ENCODE data around the gene GAB1. TPM values are rescaled to one million over a fixed set of nuclear protein-coding genes. Genes with fewer than 3 reads are reported as not detected.

Gene GAB1
- total RNA-seq, 1 donor from 2014 or later: 64.8 TPM

DNA sequence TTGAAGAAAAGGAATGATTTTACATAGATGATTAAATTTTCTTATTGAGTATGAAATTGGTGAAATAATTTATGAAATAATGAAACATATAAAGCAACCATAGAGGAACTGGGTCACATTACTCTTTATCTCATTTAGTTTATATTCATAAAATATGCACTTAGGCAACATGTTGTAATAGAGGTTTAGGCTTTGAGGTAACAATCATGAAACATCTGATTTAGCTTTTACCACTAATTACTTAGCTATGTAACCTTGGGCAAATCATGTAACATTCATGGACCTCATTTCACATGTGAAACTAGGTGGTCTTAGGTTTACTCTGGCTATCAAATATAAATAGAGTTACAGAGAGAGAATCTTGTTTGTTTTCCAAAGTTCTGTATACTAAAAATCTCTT, 122.3 kb downstream of the GAB1 start:
- H3K4me3 ChIP-seq: no peak overlapping the region
- no peaks in the 10 kb centered on the region for H3K4me1 ChIP-seq
- TF ChIP-seq, protein P1, sequence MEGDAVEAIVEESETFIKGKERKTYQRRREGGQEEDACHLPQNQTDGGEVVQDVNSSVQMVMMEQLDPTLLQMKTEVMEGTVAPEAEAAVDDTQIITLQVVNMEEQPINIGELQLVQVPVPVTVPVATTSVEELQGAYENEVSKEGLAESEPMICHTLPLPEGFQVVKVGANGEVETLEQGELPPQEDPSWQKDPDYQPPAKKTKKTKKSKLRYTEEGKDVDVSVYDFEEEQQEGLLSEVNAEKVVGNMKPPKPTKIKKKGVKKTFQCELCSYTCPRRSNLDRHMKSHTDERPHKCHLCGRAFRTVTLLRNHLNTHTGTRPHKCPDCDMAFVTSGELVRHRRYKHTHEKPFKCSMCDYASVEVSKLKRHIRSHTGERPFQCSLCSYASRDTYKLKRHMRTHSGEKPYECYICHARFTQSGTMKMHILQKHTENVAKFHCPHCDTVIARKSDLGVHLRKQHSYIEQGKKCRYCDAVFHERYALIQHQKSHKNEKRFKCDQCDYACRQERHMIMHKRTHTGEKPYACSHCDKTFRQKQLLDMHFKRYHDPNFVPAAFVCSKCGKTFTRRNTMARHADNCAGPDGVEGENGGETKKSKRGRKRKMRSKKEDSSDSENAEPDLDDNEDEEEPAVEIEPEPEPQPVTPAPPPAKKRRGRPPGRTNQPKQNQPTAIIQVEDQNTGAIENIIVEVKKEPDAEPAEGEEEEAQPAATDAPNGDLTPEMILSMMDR (IDR thresholded peaks at IDR 0.05): no peak
- no peaks in the 10 kb centered on the region for H3K27me3 ChIP-seq
- ATAC-seq: no peak
- H3K36me3 ChIP-seq: peaks cover 50% of the 10 kb centered on the region
- intact Hi-C loops (cut with DNase I): no loop called here
- H3K27ac ChIP-seq: no peak overlapping the region
- no peaks in the 10 kb centered on the region for H3K9me3 ChIP-seq
- no peak for DNase-seq

DNA sequence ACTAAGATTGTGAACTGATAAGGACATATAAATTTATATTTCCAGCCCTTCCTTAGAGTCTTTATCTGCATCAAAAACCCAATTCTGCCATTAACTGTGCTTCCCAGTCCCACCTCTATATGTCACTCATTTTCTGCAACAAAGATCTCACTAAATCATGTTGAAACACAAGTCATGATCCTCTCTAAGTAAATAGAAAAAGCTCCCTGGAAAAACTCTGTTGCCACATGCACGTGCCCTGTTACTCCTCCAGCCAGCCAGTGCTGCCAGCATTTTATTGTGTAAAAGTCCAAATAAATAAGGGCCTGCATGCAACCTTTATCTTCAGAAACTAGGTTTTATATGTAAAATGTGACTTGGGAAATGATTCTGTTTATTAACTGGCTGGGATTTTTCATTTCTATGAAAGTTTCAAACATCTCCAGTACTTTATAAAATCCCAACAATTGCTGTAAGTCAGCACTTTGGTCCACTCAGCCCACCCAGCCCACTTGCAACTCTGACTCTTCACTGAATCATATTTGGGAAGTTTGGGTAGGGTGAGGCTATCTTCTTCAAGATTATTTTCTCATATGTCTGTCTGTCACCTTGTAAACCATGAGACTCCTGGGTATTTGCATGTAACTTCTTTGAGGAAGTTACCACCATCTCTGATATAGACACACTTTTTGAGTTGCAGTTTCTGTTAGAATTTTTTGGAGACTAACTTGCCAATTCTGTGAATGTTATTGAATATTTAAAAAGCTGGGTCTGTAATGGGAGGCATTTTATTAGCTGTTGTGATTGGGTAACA, 136.9 kb downstream of the GAB1 start:
- ATAC-seq: no peak
- H3K9me3 ChIP-seq: no peaks in the 10 kb centered on the region
- H3K27me3 ChIP-seq: no peaks in the 10 kb centered on the region
- no peak overlapping the region for H3K27ac ChIP-seq
- H3K36me3 ChIP-seq: peaks cover 45% of the 10 kb centered on the region
- no peak for DNase-seq
- no peak overlapping the region for H3K4me3 ChIP-seq
- TF ChIP-seq, protein P1 (IDR thresholded peaks at IDR 0.05): no peak
- H3K4me1 ChIP-seq: no peaks in the 10 kb centered on the region
- intact Hi-C loops (cut with DNase I): no loop called here

DNA sequence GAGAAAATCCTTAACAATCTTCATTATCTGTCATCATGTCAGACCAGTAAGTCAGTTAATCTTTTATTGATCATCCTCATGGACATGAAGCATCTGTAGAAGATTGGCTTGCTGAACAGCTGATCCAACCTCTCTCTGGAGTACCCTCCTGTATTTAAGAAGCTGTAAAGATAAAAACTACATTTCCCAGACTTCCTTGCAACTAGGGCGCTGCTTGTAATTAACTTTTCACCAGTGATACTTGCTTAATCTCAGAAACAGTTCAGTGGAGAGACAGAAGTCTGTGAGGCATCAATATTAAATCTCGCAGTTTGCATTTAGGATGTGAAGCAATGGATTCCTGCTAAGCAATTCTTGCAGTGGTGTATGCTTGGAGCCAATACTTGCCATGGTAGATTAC, 140.8 kb downstream of the GAB1 start:
- ATAC-seq: no peak
- H3K27ac ChIP-seq: no peak overlapping the region
- H3K27me3 ChIP-seq: no peaks in the 10 kb centered on the region
- peaks cover 11% of the 10 kb centered on the region for H3K36me3 ChIP-seq
- DNase-seq: no peak
- TF ChIP-seq, protein P1 (IDR thresholded peaks at IDR 0.05): no peak
- intact Hi-C loops (cut with DNase I): no loop called here
- H3K9me3 ChIP-seq: no peaks in the 10 kb centered on the region
- no peak overlapping the region for H3K4me3 ChIP-seq
- H3K4me1 ChIP-seq: peaks cover 4% of the 10 kb centered on the region

DNA sequence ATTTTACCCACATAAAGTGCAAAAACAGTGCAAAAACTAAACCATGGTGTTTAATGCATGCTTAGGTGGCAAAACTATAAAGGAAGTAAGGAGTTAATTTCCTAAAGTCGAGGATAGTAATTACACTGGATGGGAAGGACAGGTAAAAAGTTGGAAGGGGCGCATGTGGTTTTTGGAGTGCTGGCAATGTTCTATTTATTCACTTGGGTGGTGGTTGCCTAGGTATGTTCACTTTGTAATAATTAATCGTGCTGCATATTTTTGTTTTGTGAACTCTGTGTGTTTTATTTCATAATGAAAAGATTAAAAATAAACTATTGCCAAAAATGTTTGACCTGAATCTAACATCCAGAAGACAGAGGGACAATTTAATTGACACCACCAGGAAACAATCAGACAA, 144.7 kb downstream of the GAB1 start:
- H3K36me3 ChIP-seq: no peaks in the 10 kb centered on the region
- ATAC-seq: peak; percentile 42
- H3K9me3 ChIP-seq: no peaks in the 10 kb centered on the region
- TF ChIP-seq, protein P1 (IDR thresholded peaks at IDR 0.05): no peak
- H3K27me3 ChIP-seq: no peaks in the 10 kb centered on the region
- no peak overlapping the region for H3K27ac ChIP-seq
- H3K4me1 ChIP-seq: peaks cover 6% of the 10 kb centered on the region
- DNase-seq: no peak
- no peak overlapping the region for H3K4me3 ChIP-seq
- intact Hi-C loops (cut with DNase I): loop anchor here (10.0 kb wide), 1 partner anchor 277 kb away; no protein-coding TSS in a partner anchor

DNA sequence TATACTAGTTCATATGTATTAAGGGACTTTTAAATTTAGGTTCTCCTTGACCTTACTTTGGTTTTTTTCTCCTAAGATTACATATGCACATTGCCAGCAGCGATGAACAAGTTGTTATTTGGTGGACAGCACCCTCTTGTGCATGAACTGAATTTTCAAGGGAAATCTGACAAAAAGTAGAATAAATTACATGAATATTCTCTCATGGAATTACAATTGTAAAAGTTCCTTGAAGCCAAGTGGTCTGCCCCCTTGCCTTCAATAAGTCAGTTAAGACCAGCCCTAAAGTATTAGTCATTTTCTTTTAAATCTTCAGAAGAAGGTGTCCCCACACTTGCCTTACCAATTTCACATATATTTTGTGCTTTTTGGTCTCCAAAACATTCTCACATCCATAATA, 146.2 kb downstream of the GAB1 start:
- no peaks in the 10 kb centered on the region for H3K27me3 ChIP-seq
- H3K4me1 ChIP-seq: peaks cover 6% of the 10 kb centered on the region
- TF ChIP-seq, protein P1 (IDR thresholded peaks at IDR 0.05): peak; percentile 62
- no peak overlapping the region for H3K27ac ChIP-seq
- intact Hi-C loops (cut with DNase I): loop anchor here (10.0 kb wide), 1 partner anchor 278 kb away; no protein-coding TSS in a partner anchor
- no peaks in the 10 kb centered on the region for H3K36me3 ChIP-seq
- H3K9me3 ChIP-seq: no peaks in the 10 kb centered on the region
- H3K4me3 ChIP-seq: no peak overlapping the region
- DNase-seq (no peak), ATAC-seq (peak; percentile 63)
